HG03103 (cell line): ENCODE measurements around the gene SMAD7.
A peak's percentile ranks its signal among the peaks of the same experiment; 100 is the strongest.

Experiments
- ATAC-seq: cut with Tn5 transposase; IDR thresholded peaks from one replicate; pipeline ENCODE4 v1.9.1; 2021; ENCODE audit warnings: low read depth; ENCODE audit not compliant: unreplicated experiment

The SMAD7 gene

DNA sequence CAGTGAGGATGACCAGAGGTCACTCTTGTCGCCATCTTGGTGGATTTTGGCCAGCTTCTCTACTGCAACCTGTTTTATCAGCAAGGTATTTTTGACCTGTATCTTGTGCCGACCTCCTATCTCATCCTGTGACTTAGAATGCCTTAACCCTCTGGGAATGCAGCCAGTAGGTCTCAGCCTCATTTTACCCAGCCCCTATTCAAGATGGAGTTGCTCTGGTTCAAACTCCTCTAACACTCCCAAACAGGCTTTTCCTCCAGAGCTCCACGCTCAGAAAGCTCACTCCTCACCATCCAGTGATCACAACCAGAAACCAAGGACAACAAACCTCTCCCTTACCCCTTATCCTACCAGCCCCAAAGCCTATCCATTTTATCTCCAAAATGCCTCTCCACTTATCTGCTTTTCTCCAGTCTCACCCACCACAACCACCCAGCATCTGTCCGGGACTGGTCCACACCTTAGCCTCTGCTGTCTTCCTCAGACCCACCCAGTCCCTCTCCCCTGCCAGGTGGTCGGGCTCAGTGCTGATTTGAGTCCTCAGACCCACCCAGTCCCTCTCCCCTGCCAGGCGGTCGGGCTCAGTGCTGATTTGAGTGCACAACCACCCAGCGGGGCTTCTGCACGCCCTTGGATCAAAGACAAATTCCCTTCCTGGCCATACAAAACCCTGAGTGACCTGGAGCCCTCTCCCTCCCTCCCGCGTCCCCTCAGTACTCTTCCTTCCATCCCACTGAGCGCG is 11.7 kb upstream of the SMAD7 start:
- no peak for ATAC-seq

DNA sequence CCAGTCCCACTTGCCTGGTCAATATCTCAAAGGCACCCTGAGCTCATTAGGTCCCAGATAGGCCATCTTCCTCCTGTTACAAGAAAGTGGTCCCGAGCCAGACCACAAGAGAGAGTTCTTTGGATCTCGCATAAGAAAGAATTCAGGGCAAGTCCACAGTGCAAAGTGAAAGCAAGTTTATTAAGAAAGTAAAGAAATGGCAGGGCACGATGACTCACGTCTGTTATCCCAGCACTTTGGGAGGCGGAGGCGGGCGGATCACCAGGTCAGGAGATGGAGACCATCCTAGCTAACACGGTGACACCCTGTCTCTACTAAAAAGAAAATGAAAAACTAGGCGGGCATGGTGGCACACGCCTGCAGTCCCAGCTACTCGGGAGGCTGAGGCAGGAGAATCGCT is 10.8 kb upstream of the SMAD7 start:
- no peak for ATAC-seq

DNA sequence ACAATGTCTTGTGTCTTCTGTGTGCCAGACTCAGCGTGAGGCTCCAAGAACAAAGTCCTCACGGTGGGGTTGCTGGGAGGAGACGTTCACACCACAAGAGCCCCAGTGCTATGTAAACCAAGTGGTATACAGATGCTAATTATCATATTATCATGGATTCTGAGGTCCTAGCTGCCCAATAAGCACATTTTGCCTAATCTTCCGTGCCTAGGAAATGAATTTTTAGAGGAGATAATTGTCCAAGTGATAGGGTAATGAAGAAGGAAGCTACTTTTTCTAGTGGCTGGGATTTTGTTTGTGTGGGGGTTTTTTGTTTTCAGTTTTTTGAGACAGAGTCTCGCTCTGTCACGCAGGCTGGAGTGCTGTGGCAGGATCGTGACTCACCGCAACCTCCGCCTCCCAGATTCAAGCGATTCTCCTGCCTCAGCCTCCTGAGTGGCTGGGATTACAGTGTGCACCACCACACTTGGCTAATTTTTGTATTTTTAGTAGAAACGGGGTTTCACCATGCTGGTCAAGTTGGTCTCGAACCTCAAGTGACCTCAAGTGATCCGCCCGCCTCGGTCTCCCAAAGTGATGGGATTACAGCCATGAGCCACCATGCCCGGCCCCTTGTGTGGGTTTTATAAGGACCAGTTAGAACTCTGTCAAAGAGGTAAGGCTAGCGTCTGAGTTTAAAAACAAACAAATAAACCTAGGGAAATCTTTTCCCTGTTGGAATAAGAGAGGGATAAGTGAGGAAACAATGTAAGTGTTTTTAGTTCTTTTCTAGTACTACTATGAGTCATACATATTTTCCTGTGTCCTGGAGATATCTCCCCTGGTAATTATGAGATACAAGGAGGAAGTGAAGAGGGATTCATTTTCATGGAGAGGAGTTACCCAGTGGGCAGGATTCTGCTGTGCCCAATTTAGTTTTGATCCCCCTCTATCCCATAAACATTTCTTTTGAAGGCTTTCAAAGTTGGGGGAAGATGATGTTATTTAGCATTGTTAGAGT is 9.5 kb upstream of the SMAD7 start:
- no peak for ATAC-seq

DNA sequence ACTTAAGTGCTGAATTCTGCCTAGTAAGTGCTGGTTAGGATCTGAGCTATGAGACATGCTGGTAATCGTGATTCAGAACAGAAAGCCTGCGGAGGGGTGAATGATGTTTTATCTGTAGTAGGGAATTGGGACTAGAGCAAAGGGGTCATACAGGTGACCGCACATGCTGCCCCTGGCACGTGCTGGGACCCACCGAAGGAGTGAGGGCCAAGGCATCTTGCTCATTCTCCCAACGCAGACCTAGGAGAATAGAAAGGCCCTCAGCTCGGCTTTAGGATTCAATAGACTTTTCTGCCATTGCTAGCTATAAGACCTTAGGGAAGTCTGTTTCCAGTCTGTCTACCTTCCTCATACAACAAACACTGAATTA is 8.8 kb upstream of the SMAD7 start:
- no peak for ATAC-seq

GRCh38 chr18:48958951-48959350 is 8.2 kb upstream of the SMAD7 start:
- no peak for ATAC-seq

DNA sequence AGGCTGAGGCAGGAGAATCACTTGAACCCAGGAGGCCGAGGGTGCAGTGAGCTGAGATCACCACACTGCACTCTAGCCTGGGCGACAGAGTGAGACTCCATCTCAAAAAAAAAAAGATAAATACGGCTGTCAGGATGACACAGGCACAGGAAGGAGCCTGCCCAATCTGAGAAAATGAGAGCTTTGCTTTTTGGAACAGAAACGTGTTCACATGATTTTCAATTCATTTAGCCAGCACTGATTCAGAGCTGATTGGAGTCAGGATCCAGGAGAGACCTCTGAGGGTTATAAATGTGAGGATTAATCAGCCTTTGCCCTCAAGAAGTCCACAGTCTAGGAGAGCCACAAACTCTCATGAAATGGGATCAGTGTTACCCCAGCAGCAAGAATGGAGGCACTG is 6.9 kb upstream of the SMAD7 start:
- no peak for ATAC-seq

GRCh38 chr18:48957136-48957535 is 6.4 kb upstream of the SMAD7 start:
- no peak for ATAC-seq

DNA sequence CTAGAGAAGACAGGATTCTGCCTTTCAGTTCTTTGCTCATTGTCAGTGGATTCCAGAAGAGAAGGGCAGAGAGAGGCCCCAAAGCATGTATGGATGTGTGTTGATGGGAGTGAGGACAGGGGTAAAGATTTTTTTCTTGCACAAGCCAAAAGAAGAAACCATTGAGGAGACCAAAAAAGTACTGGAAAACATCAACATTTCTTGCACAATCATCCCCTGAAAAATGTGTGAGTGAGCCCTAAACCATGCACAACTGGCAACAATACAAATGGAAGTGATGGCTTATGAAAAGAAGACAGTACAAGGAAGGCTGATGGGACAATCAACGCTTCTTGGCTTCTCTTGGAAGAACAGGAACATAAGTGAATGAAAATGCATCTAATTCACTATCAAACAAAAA is 5.6 kb upstream of the SMAD7 start:
- ATAC-seq, result no peak

DNA sequence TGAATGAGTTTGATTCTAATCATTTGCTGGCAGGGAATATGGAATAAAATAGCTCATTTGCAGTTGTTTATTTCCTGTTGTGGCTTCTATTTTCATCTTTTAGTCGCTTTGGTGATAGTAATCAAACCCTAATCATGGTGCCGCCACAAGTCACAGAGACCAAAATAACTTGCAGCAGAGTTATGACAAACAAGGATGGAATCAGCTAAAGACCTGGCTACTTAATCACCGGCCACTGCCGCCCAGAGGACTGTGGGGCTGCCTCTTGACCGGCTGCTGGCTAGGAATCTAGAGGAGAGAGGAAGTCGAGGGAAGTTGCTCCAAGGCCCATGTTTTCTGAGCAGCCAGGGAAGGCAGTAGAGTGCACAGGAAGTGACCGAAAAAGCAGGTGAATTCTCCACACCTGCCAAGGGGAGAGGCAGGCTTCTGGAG is 5.1 kb upstream of the SMAD7 start:
- ATAC-seq, result no peak

DNA sequence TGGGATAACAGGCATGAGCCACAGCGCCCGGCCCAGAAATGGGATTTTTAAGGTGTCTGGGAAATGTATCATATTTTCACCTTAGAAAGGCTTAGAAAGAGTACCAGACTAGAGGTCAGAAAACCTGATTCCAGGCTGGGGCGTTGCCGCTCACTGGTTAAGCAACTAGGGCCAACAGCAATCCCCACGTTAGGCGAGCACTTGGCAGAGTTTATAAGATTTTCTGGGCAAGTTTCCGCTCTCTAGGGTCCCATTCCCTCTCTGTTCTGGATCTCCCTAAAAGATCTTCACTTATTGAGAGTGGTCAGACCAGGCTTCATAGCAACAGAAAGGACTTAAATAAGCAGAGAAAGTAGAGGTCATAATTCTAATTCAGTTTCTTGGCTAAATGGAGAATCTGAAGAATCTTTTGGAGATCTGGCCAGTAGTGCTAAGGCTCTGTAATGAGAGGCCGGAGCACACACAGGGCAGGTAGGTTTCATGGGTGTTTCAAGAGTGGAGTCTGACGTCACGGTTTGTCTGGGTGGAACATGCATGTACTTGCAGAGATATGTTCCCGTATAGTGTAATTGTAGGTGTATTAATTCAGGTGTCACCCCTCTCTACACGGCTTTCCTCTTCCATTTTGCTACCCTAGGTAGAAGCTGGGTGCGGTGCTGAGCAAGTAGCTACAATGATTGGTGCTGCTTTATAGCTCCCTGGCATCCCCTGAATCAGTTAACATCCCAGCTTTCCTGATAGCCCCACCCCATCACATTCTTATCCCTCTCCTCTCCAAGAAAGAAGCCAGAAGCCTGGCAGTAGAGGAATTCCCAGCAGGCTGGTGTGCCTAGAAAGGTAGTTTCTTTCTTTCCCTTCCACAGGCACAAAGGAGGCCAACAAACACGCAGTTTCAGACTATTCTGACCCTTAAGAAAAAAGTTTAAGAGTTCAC is 4.4 kb upstream of the SMAD7 start:
- ATAC-seq, result no peak

DNA sequence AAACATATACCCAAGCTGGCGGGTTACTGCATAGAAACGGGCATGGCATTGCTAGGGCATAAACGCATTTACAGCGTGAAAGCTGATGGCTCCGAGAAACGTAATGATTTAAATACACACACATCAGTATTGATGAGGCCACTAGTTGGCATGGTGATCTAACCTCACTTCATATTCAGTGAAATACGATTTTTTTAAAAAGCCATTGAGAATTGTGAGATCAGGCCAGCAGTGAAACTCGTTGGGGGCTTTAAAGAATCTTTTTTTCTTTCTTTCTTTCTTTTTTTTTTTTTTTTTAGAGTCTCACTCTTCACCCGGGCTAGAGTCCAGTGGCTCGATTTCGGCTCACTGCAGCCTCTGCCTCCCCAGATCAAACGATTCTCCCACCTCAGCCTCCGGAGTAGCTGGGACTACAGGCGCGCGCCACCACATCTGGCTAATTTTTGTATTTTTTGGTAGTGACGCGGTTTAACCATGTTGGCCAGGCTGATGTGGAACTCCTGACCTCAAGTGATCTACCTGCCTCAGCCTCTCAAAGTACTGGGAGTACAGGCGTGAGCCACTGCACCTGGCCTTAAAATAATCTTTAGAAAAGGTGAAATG is 2.4 kb upstream of the SMAD7 start:
- ATAC-seq, result no peak

DNA sequence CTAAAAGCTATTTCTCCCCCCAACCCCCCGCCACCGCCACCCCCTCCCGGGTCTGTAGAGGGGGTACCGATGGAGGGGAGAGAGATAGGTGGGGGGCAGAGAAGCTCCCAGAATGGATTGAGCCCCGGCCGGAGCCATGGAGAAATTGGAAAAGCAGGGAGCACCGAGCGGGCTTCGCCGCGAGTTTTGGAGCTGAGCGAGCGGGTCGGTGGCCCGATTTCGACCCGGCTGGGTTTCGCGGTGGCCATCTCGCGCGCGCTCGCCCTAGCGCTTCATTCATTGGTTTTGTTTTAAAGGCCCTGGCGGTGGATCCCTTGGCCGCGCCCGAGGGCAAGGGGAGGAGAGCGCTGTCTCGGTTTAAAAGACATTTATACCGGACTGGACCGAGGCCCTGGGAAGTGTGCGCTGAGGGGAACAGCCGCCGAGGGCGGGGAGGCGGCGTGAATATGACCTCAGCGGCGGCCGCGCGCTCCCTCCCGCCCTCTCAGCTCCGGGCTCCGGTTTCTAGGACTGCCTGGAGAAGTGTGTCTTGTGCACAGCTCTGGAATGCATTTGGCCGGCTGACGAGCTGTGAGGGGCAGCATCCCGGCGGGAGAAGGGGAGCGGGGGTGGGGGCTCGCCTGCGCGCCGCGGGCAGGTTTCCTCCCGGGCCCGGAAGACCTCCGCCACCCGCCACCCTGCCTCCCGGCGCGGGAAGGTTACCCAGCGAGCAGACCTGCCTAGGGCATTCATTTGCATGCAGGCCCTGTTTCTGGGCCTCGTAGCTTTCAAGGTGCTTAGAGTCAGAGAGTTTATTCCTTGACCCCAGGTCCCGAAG is 1.7 kb upstream of the SMAD7 start:
- ATAC-seq, result peak; percentile 13

- ATAC-seq, result peak; percentile 30
Observed at GRCh38 chr18:48951448-48952286, 902 bp upstream of the SMAD7 start.

GRCh38 chr18:48949606-48950535 is 894 bp downstream of the SMAD7 start:
- ATAC-seq, result no peak

DNA sequence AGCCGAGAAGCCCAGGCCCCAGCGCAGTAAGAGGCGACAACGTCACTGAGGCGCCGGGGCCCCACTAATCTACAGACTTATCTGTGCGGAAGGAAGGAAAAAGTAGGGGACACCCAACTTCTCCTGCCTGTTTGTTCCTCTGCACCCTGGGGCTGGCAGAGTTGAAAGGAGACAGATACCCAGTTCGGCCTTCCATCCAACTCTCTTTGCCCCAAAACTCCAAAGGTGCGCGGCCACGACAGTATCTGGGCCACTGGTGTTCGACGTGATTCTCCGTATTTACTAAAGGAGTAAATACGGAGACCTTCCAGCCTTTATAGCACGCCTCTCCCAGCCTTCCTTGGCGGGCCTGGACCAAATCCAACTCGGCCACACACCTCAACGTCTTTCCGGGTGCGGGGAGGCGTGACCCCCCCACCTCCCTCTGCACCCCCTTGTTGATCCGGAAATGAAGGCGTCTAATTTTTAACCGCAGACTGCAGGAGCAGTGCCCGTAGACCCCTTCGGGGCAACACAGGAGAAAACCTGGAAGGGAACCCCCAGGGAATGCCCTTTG is 1.6 kb downstream of the SMAD7 start:
- no peak for ATAC-seq

GRCh38 chr18:48948112-48949049 is 2.4 kb downstream of the SMAD7 start:
- no peak for ATAC-seq
